OCI-LY7 (cell line): ENCODE data around the gene SYNJ1.

Source experiments
- EZH2phosphoT487 ChIP-seq: fragments of 200-600 bp; sonication (generic); IDR thresholded peaks from 2 replicates; pipeline ENCODE4 v1.6.1; 2018; ENCODE audit warnings: low read depth, borderline replicate concordance, mild to moderate bottlenecking, mixed run types, antibody characterized with exemption, low read length, moderate library complexity, mixed read lengths
- TF ChIP-seq, protein P1 (sequence below): fragments of 200-600 bp; sonication (generic); conservative IDR thresholded peaks from 2 replicates; pipeline ENCODE4 v1.5.1; 2014; ENCODE audit warnings: mild to moderate bottlenecking, antibody characterized with exemption, low read length, moderate library complexity, mixed read lengths

DNA sequence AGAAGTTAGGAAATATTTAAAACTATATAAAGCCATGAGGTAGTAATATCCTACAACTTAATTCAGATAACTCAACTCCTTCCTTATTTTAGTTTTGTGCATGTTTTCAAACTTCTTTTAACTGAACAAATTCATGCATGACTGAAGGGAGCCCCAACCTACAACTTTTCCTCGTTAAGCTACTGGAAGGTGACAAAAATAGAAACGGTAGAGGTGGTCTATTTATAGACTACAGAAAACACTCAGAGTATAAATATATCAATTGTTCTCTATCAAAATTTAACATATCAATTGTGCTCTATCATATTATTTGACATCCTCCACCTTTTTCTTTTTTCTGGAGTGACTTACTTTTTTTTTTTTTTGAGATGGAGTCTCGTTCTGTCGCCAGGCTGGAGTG lies 16.8 kb downstream of the SYNJ1 start:
- TF ChIP-seq, protein P1, sequence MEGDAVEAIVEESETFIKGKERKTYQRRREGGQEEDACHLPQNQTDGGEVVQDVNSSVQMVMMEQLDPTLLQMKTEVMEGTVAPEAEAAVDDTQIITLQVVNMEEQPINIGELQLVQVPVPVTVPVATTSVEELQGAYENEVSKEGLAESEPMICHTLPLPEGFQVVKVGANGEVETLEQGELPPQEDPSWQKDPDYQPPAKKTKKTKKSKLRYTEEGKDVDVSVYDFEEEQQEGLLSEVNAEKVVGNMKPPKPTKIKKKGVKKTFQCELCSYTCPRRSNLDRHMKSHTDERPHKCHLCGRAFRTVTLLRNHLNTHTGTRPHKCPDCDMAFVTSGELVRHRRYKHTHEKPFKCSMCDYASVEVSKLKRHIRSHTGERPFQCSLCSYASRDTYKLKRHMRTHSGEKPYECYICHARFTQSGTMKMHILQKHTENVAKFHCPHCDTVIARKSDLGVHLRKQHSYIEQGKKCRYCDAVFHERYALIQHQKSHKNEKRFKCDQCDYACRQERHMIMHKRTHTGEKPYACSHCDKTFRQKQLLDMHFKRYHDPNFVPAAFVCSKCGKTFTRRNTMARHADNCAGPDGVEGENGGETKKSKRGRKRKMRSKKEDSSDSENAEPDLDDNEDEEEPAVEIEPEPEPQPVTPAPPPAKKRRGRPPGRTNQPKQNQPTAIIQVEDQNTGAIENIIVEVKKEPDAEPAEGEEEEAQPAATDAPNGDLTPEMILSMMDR = no peak
- TF ChIP-seq EZH2phosphoT487 = no peak
